ENCODE measurements around the gene INTS1.

INTS1 gene

GRCh38 chr7:1474736-1475135, 29.5 kb downstream of the INTS1 start:
- DNase-seq (ENCODE audit: extremely low read depth, low read depth), result no peak
- TF ChIP-seq, protein P1, sequence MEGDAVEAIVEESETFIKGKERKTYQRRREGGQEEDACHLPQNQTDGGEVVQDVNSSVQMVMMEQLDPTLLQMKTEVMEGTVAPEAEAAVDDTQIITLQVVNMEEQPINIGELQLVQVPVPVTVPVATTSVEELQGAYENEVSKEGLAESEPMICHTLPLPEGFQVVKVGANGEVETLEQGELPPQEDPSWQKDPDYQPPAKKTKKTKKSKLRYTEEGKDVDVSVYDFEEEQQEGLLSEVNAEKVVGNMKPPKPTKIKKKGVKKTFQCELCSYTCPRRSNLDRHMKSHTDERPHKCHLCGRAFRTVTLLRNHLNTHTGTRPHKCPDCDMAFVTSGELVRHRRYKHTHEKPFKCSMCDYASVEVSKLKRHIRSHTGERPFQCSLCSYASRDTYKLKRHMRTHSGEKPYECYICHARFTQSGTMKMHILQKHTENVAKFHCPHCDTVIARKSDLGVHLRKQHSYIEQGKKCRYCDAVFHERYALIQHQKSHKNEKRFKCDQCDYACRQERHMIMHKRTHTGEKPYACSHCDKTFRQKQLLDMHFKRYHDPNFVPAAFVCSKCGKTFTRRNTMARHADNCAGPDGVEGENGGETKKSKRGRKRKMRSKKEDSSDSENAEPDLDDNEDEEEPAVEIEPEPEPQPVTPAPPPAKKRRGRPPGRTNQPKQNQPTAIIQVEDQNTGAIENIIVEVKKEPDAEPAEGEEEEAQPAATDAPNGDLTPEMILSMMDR (IDR thresholded peaks at IDR 0.05; ENCODE audit: low read depth, low read length), result no peak

- TF ChIP-seq, protein P1 (IDR thresholded peaks at IDR 0.05; ENCODE audit: low read depth, low read length), result peak; percentile 84
Observed at GRCh38 chr7:1473864-1474512, 30.2 kb downstream of the INTS1 start.

DNA sequence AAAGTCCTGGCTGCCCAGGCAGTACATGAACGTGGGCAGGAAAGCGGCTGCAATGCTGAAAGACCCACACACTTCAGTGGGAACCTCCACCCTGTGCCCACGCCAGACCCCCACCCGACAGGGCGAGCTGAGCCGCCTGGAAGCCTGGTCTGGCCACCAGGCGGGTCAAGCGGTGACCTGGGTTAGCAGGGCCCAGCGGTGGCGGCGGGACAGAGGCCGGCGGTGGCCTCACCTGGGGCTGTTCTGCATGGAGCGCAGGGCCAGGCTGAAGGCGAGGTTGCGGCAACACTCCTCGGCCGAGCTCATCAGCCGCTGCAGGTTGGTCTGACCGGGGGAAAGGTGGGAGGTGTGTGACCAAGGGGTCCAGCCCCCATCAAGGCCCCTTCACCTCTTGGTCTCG, 33.3 kb downstream of the INTS1 start:
- no peak for DNase-seq (ENCODE audit: extremely low read depth, low read depth)
- TF ChIP-seq, protein P1 (IDR thresholded peaks at IDR 0.05; ENCODE audit: low read depth, low read length), result no peak

More at GRCh38 chr7:1473864-1474512, 30.2 kb downstream of the INTS1 start:
- peak; percentile 60 for DNase-seq (ENCODE audit: extremely low read depth, low read depth)

- TF ChIP-seq, protein P1 (IDR thresholded peaks at IDR 0.05; ENCODE audit: low read depth, low read length), result no peak
- no peak for DNase-seq (ENCODE audit: extremely low read depth, low read depth)
Observed at GRCh38 chr7:1468643-1469298, 35.4 kb downstream of the INTS1 start.

GRCh38 chr7:1468203-1468602, 36.0 kb downstream of the INTS1 start:
- no peak for DNase-seq (ENCODE audit: extremely low read depth, low read depth)
- TF ChIP-seq, protein P1 (IDR thresholded peaks at IDR 0.05; ENCODE audit: low read depth, low read length), result no peak

DNA sequence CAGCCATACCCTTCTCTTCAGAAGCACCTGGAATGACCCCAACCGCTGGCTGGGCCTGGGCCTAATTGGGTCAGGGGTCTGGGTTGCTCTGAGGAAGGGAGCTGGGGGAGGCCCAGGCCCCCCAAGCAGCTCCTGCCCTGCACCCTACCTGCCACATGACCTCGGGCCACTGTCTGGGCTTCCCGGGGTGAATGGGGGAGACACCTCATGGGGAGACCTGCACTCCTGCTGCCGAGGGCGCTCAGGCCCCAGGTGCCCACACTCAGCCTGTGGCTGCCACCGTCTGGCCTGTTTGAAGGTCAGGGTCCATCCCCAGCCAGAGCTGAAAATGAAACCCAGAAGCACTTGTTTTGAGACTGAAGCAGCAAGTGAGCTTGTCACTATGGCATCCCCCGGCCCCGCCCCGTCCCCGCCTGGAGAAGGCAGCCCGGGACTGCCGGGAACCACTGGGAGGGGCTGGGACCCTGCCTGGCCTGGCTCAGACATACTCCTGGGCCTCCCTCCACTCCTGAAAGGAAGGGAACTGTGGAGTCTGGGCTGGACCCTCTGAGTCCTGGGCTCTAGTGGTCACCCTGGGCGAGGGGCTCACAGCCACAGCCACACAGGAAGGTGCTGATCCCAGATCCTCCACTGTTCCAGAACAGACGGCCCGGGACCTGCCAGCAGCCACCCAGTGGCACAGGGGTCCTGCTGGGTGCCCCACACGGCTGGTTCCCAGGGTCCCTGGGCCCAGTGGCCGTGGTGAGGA, 37.5 kb downstream of the INTS1 start:
- TF ChIP-seq, protein P1 (IDR thresholded peaks at IDR 0.05; ENCODE audit: low read depth, low read length), result peak; percentile 6; the same call in 1 of the 2 replicates
- DNase-seq (ENCODE audit: extremely low read depth, low read depth), result peak; percentile 49

- DNase-seq (ENCODE audit: extremely low read depth, low read depth), result no peak
- TF ChIP-seq, protein P1 (IDR thresholded peaks at IDR 0.05; ENCODE audit: low read depth, low read length), result no peak
Observed at GRCh38 chr7:1464694-1465093, 39.5 kb downstream of the INTS1 start.

Data from AG09319 (cell line).